GM10248 (cell line): Measurements from ENCODE around the gene ST6GALNAC3.

Source experiments
- CTCF ChIA-PET: fragments of 300-600 bp; sonication (Branson Sonifier 250); formaldehyde crosslinking; extraction: SDS; loops from one replicate; lab custom pipeline; 2021; ENCODE audit warnings: antibody characterized with exemption; lab: Yijun Ruan, JAX
- POLR2A ChIA-PET: fragments of 350-650 bp; sonication (Branson Sonifier 250); formaldehyde crosslinking; extraction: SDS; loops from one replicate; lab custom pipeline; 2020; ENCODE audit warnings: antibody characterized with exemption; lab: Yijun Ruan, JAX
- DNase-seq: peaks from one replicate; pipeline ENCODE4 v3.0.0; 2012; ENCODE audit errors: extremely low spot score
- CTCF ChIP-seq: IDR thresholded peaks from 2 replicates; pipeline ENCODE4 v1.5.1; 2012; ENCODE audit warnings: mild to moderate bottlenecking, low read depth; ENCODE audit errors: extremely low read depth, missing control alignments, control extremely low read depth

The ST6GALNAC3 gene

GRCh38 chr1:76053021-76053420 is 21.5 kb upstream of the ST6GALNAC3 start:
- POLR2A ChIA-PET, result no interaction called here
- no peak for DNase-seq
- TF ChIP-seq CTCF, result no peak
- CTCF ChIA-PET, result interaction anchor here (1.5 kb wide), 1 partner anchor 9 kb away, joined by 3 read pairs; no protein-coding TSS in a partner anchor

GRCh38 chr1:76054359-76054758 is 20.2 kb upstream of the ST6GALNAC3 start:
- DNase-seq, result no peak
- ChIA-PET POLR2A (no interaction called here), CTCF (interaction anchor here (1.0 kb wide), 1 partner anchor 10 kb away, joined by 3 read pairs; no protein-coding TSS in a partner anchor)

GRCh38 chr1:76055987-76056386 is 18.6 kb upstream of the ST6GALNAC3 start:
- TF ChIP-seq CTCF, result no peak
- CTCF ChIA-PET, result interaction anchor here (1.8 kb wide), 1 partner anchor 9 kb away, joined by 5 read pairs; no protein-coding TSS in a partner anchor
- POLR2A ChIA-PET, result no interaction called here
- DNase-seq, result no peak

More at GRCh38 chr1:76054359-76054758, 20.2 kb upstream of the ST6GALNAC3 start:
- TF ChIP-seq CTCF, result no peak

GRCh38 chr1:76059451-76059850 is 15.1 kb upstream of the ST6GALNAC3 start:
- TF ChIP-seq CTCF, result no peak
- no peak for DNase-seq
- ChIA-PET CTCF (no interaction called here), POLR2A (no interaction called here)

- TF ChIP-seq CTCF, result no peak
- no peak for DNase-seq
- CTCF ChIA-PET, result interaction anchor here (2.4 kb wide), 1 partner anchor 9 kb away, joined by 5 read pairs; no protein-coding TSS in a partner anchor
- POLR2A ChIA-PET, result no interaction called here
Measured at GRCh38 chr1:76065270-76065669, 9.3 kb upstream of the ST6GALNAC3 start.

GRCh38 chr1:76066394-76066793 is 8.2 kb upstream of the ST6GALNAC3 start:
- POLR2A ChIA-PET, result no interaction called here

More at GRCh38 chr1:76066394-76066793, 8.2 kb upstream of the ST6GALNAC3 start:
- DNase-seq, result no peak
- TF ChIP-seq CTCF, result no peak
- CTCF ChIA-PET, result interaction anchor here (2.4 kb wide), 1 partner anchor 10 kb away, joined by 5 read pairs; no protein-coding TSS in a partner anchor
